ENCODE results near the gene LGALS3BP.

DNA sequence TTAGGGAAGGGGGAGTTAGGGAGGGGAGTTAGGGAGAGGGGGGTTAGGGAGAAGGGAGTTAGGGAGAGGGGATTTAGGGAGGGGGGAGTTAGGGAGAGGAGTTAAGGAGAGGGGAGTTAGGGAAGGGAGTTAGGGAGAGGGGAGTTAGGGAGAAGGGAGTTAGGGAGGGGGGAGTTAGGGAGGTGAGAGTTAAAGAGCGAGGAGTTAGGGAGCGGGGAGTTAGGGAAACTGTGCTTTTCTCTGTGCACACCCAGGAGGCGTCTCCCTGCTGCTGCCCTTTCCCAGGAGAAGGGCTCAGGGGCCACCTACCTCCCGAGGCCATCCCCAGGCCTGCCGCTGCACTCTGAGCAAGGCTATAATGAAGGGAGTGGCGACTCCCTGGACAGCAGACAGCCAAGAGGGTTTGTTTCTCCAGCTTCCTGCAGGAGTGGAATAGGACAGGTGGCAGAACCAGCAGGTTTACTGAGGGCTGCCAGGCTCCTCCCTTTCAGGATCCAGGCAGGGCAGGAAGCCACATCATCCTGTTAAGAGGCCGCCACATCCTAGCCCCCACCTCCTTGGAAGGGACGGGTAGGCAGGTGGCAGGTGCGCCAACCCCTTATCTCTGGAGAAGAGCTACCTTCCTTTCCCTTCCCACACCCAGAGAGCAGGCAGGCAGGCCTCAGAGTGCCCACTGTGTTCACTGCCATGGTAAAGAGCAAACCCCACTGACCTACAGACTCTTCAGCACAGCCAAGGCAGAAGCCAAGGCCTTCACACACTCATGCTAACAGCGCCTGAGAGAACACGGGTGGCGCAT is 25.5 kb upstream of the LGALS3BP start:
- TF ChIP-seq POLR2A (IDR thresholded peaks at IDR 0.05; ENCODE audit: low read depth, low read length): no peak
- TF ChIP-seq POLR2AphosphoS5 (IDR thresholded peaks at IDR 0.05; ENCODE audit: low read depth, low read length): no peak
- TF ChIP-seq TAF1 (IDR thresholded peaks at IDR 0.05; ENCODE audit: borderline replicate concordance, low read depth, low read length): no peak
